SK-N-SH treated with all-trans-retinoic acid at 6 μM for 48 hours (cell line): ENCODE measurements around the gene LMF1.

Experiments
- ATAC-seq: fragments of 200-7000 bp; cut with Tn5 transposase; 3 replicates; pipeline ENCODE4 v1.9.1; 2020; ENCODE audit warnings: mild to moderate bottlenecking, moderate library complexity
- ARNTL ChIP-seq: fragments of 450-650 bp; formaldehyde crosslinking; IDR thresholded peaks from 2 replicates; pipeline ENCODE4 v1.5.0; 2020; ENCODE audit warnings: low read depth, mild to moderate bottlenecking, moderate library complexity, borderline replicate concordance
- BACH2 ChIP-seq: fragments of 250-450 bp; sonication (Bioruptor Pico); IDR thresholded peaks from 2 replicates; pipeline ENCODE4 v1.9.0; 2021; ENCODE audit warnings: mild to moderate bottlenecking, borderline replicate concordance
- CSDC2 ChIP-seq: fragments of 250-450 bp; sonication (Bioruptor Pico); IDR thresholded peaks from 2 replicates; pipeline ENCODE4 v1.5.0; 2020; ENCODE audit warnings: mild to moderate bottlenecking, moderate library complexity
- ESRRG ChIP-seq: fragments of 250-450 bp; sonication (Bioruptor Pico); IDR thresholded peaks from 2 replicates; pipeline ENCODE4 v1.6.1; 2021; ENCODE audit warnings: mild to moderate bottlenecking
- GLIS3 ChIP-seq: fragments of 250-450 bp; sonication (Bioruptor Pico); IDR thresholded peaks from 2 replicates; pipeline ENCODE4 v1.5.0; 2020; ENCODE audit warnings: mild to moderate bottlenecking, moderate library complexity
- ISL1 ChIP-seq: fragments of 250-450 bp; sonication (Bioruptor Pico); IDR thresholded peaks from 2 replicates; pipeline ENCODE4 v2.1.2; 2022; ENCODE audit warnings: mild to moderate bottlenecking, moderate library complexity
- OSR1 ChIP-seq: fragments of 250-450 bp; sonication (Bioruptor Pico); IDR thresholded peaks from 2 replicates; pipeline ENCODE4 v1.8.0; 2022; ENCODE audit warnings: moderate library complexity, mild to moderate bottlenecking, inconsistent platforms
- PATZ1 ChIP-seq: fragments of 250-450 bp; sonication (Bioruptor Pico); IDR thresholded peaks from 2 replicates; pipeline ENCODE4 v1.8.0; 2020; ENCODE audit warnings: mild to moderate bottlenecking, moderate library complexity, borderline replicate concordance
- TCF4 ChIP-seq: fragments of 250-450 bp; sonication (Bioruptor Pico); IDR thresholded peaks from 2 replicates; pipeline ENCODE4 v1.8.0; 2021; ENCODE audit warnings: mild to moderate bottlenecking, moderate library complexity, borderline replicate concordance
- TOX ChIP-seq: fragments of 250-450 bp; sonication (Bioruptor Pico); IDR thresholded peaks from 2 replicates; pipeline ENCODE4 v1.8.0; 2021; ENCODE audit warnings: mild to moderate bottlenecking, moderate library complexity, borderline replicate concordance
- ZC3H10 ChIP-seq: fragments of 250-450 bp; sonication (Bioruptor Pico); IDR thresholded peaks from 2 replicates; pipeline ENCODE4 v1.5.1; 2021; ENCODE audit warnings: mild to moderate bottlenecking, moderate library complexity
- ZFP3 ChIP-seq: fragments of 250-450 bp; sonication (Bioruptor Pico); IDR thresholded peaks from 2 replicates; pipeline ENCODE4 v1.5.0; 2020; ENCODE audit warnings: mild to moderate bottlenecking, moderate library complexity
- ZNF565 ChIP-seq: fragments of 450-650 bp; formaldehyde crosslinking; conservative IDR thresholded peaks from 2 replicates; pipeline ENCODE4 v1.5.0; 2020; ENCODE audit warnings: low read depth, mild to moderate bottlenecking, moderate library complexity
- ZNF70 ChIP-seq: fragments of 450-650 bp; formaldehyde crosslinking; IDR thresholded peaks from 2 replicates; pipeline ENCODE4 v1.5.0; 2020; ENCODE audit warnings: mild to moderate bottlenecking, moderate library complexity
- ZNF8 ChIP-seq: fragments of 450-650 bp; formaldehyde crosslinking; IDR thresholded peaks from 2 replicates; pipeline ENCODE4 v1.5.0; 2020; ENCODE audit warnings: mild to moderate bottlenecking, moderate library complexity
- TF ChIP-seq, protein P1 (sequence below): fragments of 250-450 bp; sonication (Bioruptor Pico); IDR thresholded peaks from 2 replicates; pipeline ENCODE4 v1.5.1; 2020; ENCODE audit warnings: low read depth, mild to moderate bottlenecking, moderate library complexity
- TF ChIP-seq, protein P2 (sequence below): fragments of 250-450 bp; sonication (Bioruptor Pico); IDR thresholded peaks from 2 replicates; pipeline ENCODE4 v1.8.0; 2021; ENCODE audit warnings: low read depth, mild to moderate bottlenecking, moderate library complexity, borderline replicate concordance
- TF ChIP-seq, protein P3 (sequence below): fragments of 250-450 bp; sonication (Bioruptor Pico); IDR thresholded peaks from 2 replicates; pipeline ENCODE4 v1.5.1; 2021; ENCODE audit warnings: mild to moderate bottlenecking, moderate library complexity

Gene LMF1

GRCh38 chr16:945271-946047 lies 25.3 kb downstream of the LMF1 start:
- ATAC-seq = no peak
- TF ChIP-seq ISL1 (CRISPR knock-in tag) (no peak), TOX (CRISPR knock-in tag) (no peak), CSDC2 (no peak), BACH2 (CRISPR knock-in tag) (no peak), ZNF565 (CRISPR knock-in tag) (no peak)
- TF ChIP-seq, protein P1, sequence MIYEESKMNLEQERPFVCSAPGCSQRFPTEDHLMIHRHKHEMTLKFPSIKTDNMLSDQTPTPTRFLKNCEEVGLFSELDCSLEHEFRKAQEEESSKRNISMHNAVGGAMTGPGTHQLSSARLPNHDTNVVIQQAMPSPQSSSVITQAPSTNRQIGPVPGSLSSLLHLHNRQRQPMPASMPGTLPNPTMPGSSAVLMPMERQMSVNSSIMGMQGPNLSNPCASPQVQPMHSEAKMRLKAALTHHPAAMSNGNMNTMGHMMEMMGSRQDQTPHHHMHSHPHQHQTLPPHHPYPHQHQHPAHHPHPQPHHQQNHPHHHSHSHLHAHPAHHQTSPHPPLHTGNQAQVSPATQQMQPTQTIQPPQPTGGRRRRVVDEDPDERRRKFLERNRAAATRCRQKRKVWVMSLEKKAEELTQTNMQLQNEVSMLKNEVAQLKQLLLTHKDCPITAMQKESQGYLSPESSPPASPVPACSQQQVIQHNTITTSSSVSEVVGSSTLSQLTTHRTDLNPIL (CRISPR knock-in tag) = no peak
- TF ChIP-seq, protein P2, sequence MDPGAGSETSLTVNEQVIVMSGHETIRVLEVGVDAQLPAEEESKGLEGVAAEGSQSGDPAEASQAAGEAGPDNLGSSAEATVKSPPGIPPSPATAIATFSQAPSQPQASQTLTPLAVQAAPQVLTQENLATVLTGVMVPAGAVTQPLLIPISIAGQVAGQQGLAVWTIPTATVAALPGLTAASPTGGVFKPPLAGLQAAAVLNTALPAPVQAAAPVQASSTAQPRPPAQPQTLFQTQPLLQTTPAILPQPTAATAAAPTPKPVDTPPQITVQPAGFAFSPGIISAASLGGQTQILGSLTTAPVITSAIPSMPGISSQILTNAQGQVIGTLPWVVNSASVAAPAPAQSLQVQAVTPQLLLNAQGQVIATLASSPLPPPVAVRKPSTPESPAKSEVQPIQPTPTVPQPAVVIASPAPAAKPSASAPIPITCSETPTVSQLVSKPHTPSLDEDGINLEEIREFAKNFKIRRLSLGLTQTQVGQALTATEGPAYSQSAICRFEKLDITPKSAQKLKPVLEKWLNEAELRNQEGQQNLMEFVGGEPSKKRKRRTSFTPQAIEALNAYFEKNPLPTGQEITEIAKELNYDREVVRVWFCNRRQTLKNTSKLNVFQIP (CRISPR knock-in tag) = no peak
- TF ChIP-seq, all 23 proteins: peak for 0

DNA sequence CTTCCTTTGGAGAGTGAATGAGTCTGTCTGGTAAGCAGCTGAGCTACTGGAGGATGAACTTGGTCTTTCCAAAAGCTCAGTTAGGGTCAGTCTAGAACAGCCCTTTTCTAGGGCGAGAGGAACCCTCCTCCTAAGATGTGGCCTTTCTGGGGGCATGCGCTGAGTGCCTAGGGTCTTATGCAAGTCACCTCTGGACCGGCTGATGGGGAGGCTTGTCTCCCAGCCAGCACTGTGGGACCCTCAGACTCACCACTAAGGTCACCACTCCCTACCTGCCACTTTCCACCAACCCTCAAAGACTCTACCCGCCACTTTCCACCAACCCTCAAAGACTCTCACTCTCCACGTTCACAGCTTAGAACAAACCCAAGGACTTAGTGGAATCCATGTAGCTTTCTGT lies 26.8 kb downstream of the LMF1 start:
- TF ChIP-seq ZNF565 (CRISPR knock-in tag) (no peak), BACH2 (CRISPR knock-in tag) (no peak), TOX (CRISPR knock-in tag) (no peak), ZC3H10 (no peak), ZNF70 (CRISPR knock-in tag) (no peak), OSR1 (CRISPR knock-in tag) (no peak), ARNTL (CRISPR knock-in tag) (no peak)
- TF ChIP-seq, protein P1 (CRISPR knock-in tag) = no peak
- TF ChIP-seq, protein P3, sequence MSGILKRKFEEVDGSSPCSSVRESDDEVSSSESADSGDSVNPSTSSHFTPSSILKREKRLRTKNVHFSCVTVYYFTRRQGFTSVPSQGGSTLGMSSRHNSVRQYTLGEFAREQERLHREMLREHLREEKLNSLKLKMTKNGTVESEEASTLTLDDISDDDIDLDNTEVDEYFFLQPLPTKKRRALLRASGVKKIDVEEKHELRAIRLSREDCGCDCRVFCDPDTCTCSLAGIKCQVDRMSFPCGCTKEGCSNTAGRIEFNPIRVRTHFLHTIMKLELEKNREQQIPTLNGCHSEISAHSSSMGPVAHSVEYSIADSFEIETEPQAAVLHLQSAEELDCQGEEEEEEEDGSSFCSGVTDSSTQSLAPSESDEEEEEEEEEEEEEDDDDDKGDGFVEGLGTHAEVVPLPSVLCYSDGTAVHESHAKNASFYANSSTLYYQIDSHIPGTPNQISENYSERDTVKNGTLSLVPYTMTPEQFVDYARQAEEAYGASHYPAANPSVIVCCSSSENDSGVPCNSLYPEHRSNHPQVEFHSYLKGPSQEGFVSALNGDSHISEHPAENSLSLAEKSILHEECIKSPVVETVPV (CRISPR knock-in tag) = no peak
- TF ChIP-seq, all 23 proteins: peak for 0
- ATAC-seq = no peak

- ATAC-seq = no peak
- TF ChIP-seq TOX (CRISPR knock-in tag) (no peak), GLIS3 (CRISPR knock-in tag) (no peak), ARNTL (CRISPR knock-in tag) (no peak), ISL1 (CRISPR knock-in tag) (no peak), TCF4 (CRISPR knock-in tag) (no peak), ZFP3 (CRISPR knock-in tag) (no peak), ZNF8 (CRISPR knock-in tag) (no peak), OSR1 (CRISPR knock-in tag) (no peak), PATZ1 (CRISPR knock-in tag) (no peak), BACH2 (CRISPR knock-in tag) (no peak), ZNF70 (CRISPR knock-in tag) (no peak), ESRRG (CRISPR knock-in tag) (no peak)
- TF ChIP-seq, protein P3 (CRISPR knock-in tag) = no peak
- TF ChIP-seq, protein P2 (CRISPR knock-in tag) = no peak
Observed at GRCh38 chr16:942436-943060, 28.2 kb downstream of the LMF1 start.
